ENCODE measurements around the gene OGG1. TPM values are rescaled to one million over a fixed set of nuclear protein-coding genes. Genes with fewer than 3 reads are reported as not detected.
A peak's percentile ranks its signal among the peaks of the same experiment; 100 is the strongest.

The OGG1 gene
- total and polyA plus RNA-seq, 4 experiments from 2014 or later = 29.2 to 46.9 (median 35.9) TPM

DNA sequence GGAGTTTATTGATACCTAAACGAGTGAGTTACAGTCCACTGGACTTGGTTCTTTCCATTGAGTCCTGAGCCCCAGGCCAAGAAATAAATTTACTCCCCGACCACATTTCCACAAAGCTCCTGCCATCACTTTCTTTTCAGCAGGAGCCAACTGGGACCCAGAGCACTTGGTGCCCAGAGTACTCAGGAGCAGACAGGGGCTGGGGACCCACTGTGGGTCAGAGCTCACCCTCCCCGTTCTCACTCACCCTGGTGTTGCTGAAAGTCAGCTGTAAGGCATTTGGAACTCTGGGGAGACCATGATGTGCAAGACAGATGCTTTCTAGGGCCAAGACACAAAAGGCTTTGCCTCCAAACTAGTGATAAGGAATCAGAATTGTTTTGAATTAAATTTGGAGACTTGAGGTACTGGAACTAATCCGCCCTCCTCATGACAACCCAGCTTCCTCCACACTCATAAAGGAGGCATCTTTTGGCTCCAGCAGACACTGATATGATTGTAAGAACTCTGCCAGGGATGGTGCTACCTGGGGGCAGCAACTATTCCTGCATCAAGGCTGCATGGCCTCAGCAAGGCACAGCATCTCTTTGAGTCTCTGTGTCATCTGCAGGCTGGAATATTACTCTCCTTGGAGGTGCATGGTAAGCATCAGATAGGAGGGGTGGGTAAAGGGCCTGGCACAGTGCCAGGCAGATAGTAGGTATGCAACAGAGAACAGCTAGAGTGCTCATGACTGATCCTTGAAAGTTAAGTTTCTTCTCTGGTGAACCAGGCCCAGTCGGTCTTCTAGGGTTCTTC is 27.3 kb downstream of the OGG1 start:
- Histone ChIP-seq H3K36me3 (ENCODE audit: insufficient read depth, low read length) (peaks cover 2% of the 10 kb centered on the region), H3K27ac (ENCODE audit: low read depth, low read length) (no peak overlapping the region), H3K9me3 (ENCODE audit: control insufficient read depth in 1 of 2, low read length in 2 of 2) (no peaks in the 10 kb centered on the region), H3K27me3 (ENCODE audit: insufficient read depth, low read length) (no peaks in the 10 kb centered on the region), H3K4me1 (ENCODE audit: insufficient read depth, low read length) (peaks cover 45% of the 10 kb centered on the region), H3K4me3 (ENCODE audit: low read length in 2 of 2) (no peak overlapping the region)
- CTCF ChIA-PET (ENCODE audit: partially characterized antibody) = interaction anchor here (1.1 kb wide), 1 partner anchor 155 kb away, joined by 3 read pairs; no protein-coding TSS in a partner anchor
- intact Hi-C loops (cut with micrococcal nuclease) = no loop called here
- Mint-ChIP-seq H3K27ac (peak overlapping the region in 2 of 7 donors; percentile 36 to 75), H3K4me1 (peaks cover 33 to 47% (median 41%) of the 10 kb centered on the region in 4 donors), H3K27me3 (no peaks in the 10 kb centered on the region), H3K9me3 (no peaks in the 10 kb centered on the region), H3K36me3 (peaks cover 5 to 6% of the 10 kb centered on the region in 2 donors), H3K4me3 (no peak overlapping the region)
- DNase-seq = no peak
- POLR2A ChIA-PET (ENCODE audit: partially characterized antibody) = interaction anchor here (1.0 to 2.8 kb wide), 3 partner anchors 8 to 32 kb away, joined by 3 to 9 read pairs (median 6); partner anchors contain the start of genes ARPC4 and CAMK1

DNA sequence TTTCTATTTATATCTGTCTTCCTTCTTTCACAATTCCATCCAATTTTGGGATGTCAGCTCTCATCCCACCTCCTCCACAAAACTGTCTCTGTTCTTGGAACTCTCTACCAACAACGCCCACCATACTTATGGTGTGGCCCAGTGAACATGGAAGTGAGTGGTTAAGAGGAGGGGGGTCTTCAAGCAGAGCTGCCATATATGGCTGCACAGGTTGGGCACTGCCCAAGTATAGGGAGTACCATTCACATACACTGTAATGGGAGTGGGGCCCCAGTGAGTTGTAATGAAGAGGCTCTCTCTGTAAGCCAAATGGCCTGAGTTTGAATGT is 27.9 kb downstream of the OGG1 start:
- Mint-ChIP-seq H3K4me1 (peaks cover 36 to 53% (median 45%) of the 10 kb centered on the region in 4 donors), H3K27ac (peak overlapping the region in 2 of 7 donors; percentile 36 to 75), H3K4me3 (no peak overlapping the region), H3K27me3 (no peaks in the 10 kb centered on the region), H3K36me3 (peaks cover 9 to 11% of the 10 kb centered on the region in 2 donors), H3K9me3 (no peaks in the 10 kb centered on the region)
- Histone ChIP-seq H3K36me3 (ENCODE audit: insufficient read depth, low read length) (peaks cover 8% of the 10 kb centered on the region), H3K9me3 (ENCODE audit: control insufficient read depth in 1 of 2, low read length in 2 of 2) (no peaks in the 10 kb centered on the region), H3K4me1 (ENCODE audit: insufficient read depth, low read length) (peaks cover 45% of the 10 kb centered on the region), H3K27me3 (ENCODE audit: insufficient read depth, low read length) (no peaks in the 10 kb centered on the region), H3K27ac (ENCODE audit: low read depth, low read length) (no peak overlapping the region), H3K4me3 (ENCODE audit: low read length in 2 of 2) (no peak overlapping the region)
- ChIA-PET CTCF (ENCODE audit: partially characterized antibody) (interaction anchor here (1.1 kb wide), 1 partner anchor 154 kb away, joined by 3 read pairs; no protein-coding TSS in a partner anchor), POLR2A (ENCODE audit: partially characterized antibody) (interaction anchor here (0.6 to 2.8 kb wide), 4 partner anchors 8 to 31 kb away, joined by 3 to 9 read pairs (median 4); partner anchors contain the start of genes ARPC4, CAMK1 and OGG1)
- no peak for DNase-seq
- intact Hi-C loops (cut with micrococcal nuclease) = no loop called here

- no peak overlapping the region for H3K27ac ChIP-seq (ENCODE audit: low read depth, low read length)
- H3K4me1 ChIP-seq (ENCODE audit: insufficient read depth, low read length) = peaks cover 45% of the 10 kb centered on the region
- H3K9me3 Mint-ChIP-seq = no peaks in the 10 kb centered on the region
- CTCF ChIA-PET (ENCODE audit: partially characterized antibody) = interaction anchor here (1.1 kb wide), 1 partner anchor 154 kb away, joined by 3 read pairs; no protein-coding TSS in a partner anchor
- no peaks in the 10 kb centered on the region for H3K27me3 ChIP-seq (ENCODE audit: insufficient read depth, low read length)
- H3K4me3 Mint-ChIP-seq = peak overlapping the region in 4 of 8 donors; percentile 7 to 40 (median 25)
- H3K4me1 Mint-ChIP-seq = peaks cover 40 to 57% (median 48%) of the 10 kb centered on the region in 4 donors
- no peak overlapping the region for H3K4me3 ChIP-seq (ENCODE audit: low read length in 2 of 2)
- POLR2A ChIA-PET (ENCODE audit: partially characterized antibody) = interaction anchor here (0.6 to 2.8 kb wide), 4 partner anchors 9 to 31 kb away, joined by 3 to 9 read pairs (median 4); partner anchors contain the start of genes ARPC4, CAMK1 and OGG1
- intact Hi-C loops (cut with micrococcal nuclease) = no loop called here
- DNase-seq = no peak
- H3K27ac Mint-ChIP-seq = peak overlapping the region in 4 of 7 donors; percentile 31 to 90 (median 77)
- H3K36me3 Mint-ChIP-seq = peaks cover 13 to 17% of the 10 kb centered on the region in 2 donors
- H3K9me3 ChIP-seq (ENCODE audit: control insufficient read depth in 1 of 2, low read length in 2 of 2) = no peaks in the 10 kb centered on the region
- no peaks in the 10 kb centered on the region for H3K27me3 Mint-ChIP-seq
- H3K36me3 ChIP-seq (ENCODE audit: insufficient read depth, low read length) = peaks cover 8% of the 10 kb centered on the region
Measured at GRCh38 chr3:9778143-9779074, 28.7 kb downstream of the OGG1 start.

DNA sequence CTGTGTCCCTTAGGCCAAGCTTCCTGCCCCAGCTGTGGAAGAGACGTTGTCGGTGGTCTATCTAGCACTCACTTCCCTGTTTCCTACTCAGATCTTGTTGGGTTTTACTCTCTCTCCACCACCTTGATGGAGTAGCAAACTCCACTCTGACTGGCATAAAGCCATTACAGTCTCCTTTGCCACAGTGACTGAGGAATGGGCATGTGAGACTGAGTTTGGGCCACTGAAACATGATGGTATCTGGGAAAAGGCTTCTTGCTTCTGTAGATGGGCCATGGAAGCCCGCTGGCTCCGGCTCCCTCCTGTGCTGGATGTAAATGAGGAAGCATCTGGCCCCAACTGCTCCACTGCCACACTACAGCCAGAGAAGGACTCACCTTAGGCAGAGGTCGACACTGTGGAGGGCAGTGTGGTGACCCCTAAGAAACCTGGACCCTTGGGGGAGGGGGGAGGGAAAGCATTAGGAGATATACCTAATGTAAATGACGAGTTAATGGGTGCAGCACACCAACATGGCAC is 29.4 kb downstream of the OGG1 start:
- peak overlapping the region; percentile 75 to 90 (median 89) for H3K27ac Mint-ChIP-seq
- H3K27ac ChIP-seq (ENCODE audit: low read depth, low read length) = peak overlapping the region; percentile 50
- H3K4me3 Mint-ChIP-seq = peak overlapping the region in 7 of 8 donors; percentile 39 to 77 (median 69)
- peaks cover 13 to 20% of the 10 kb centered on the region in 2 donors for H3K36me3 Mint-ChIP-seq
- H3K27me3 Mint-ChIP-seq = no peaks in the 10 kb centered on the region
- H3K9me3 ChIP-seq (ENCODE audit: control insufficient read depth in 1 of 2, low read length in 2 of 2) = no peaks in the 10 kb centered on the region
- no peaks in the 10 kb centered on the region for H3K27me3 ChIP-seq (ENCODE audit: insufficient read depth, low read length)
- no peak overlapping the region for H3K4me3 ChIP-seq (ENCODE audit: low read length in 2 of 2)
- H3K9me3 Mint-ChIP-seq = no peaks in the 10 kb centered on the region
- POLR2A ChIA-PET (ENCODE audit: partially characterized antibody) = interaction anchor here (1.4 to 2.8 kb wide), 2 partner anchors 14 to 154 kb away, joined by 5 to 9 read pairs; partner anchors contain the start of genes ARPC4 and CRELD1
- DNase-seq = no peak
- H3K36me3 ChIP-seq (ENCODE audit: insufficient read depth, low read length) = peaks cover 13% of the 10 kb centered on the region
- peaks cover 40 to 57% (median 48%) of the 10 kb centered on the region in 4 donors for H3K4me1 Mint-ChIP-seq
- H3K4me1 ChIP-seq (ENCODE audit: insufficient read depth, low read length) = peaks cover 45% of the 10 kb centered on the region
- intact Hi-C loops (cut with micrococcal nuclease) = no loop called here
- CTCF ChIA-PET (ENCODE audit: partially characterized antibody) = no interaction called here

- Histone ChIP-seq H3K27ac (ENCODE audit: low read depth, low read length) (peak overlapping the region; percentile 50), H3K27me3 (ENCODE audit: insufficient read depth, low read length) (no peaks in the 10 kb centered on the region), H3K4me1 (ENCODE audit: insufficient read depth, low read length) (peaks cover 45% of the 10 kb centered on the region), H3K36me3 (ENCODE audit: insufficient read depth, low read length) (peaks cover 14% of the 10 kb centered on the region), H3K4me3 (ENCODE audit: low read length in 2 of 2) (peak overlapping the region in 1 of 2 donors; percentile 2), H3K9me3 (ENCODE audit: control insufficient read depth in 1 of 2, low read length in 2 of 2) (no peaks in the 10 kb centered on the region)
- Mint-ChIP-seq H3K4me1 (peaks cover 40 to 57% (median 48%) of the 10 kb centered on the region in 4 donors), H3K27me3 (no peaks in the 10 kb centered on the region), H3K27ac (peak overlapping the region; percentile 73 to 90 (median 89)), H3K9me3 (no peaks in the 10 kb centered on the region), H3K4me3 (peak overlapping the region in 7 of 8 donors; percentile 39 to 77 (median 69)), H3K36me3 (peaks cover 15 to 27% of the 10 kb centered on the region in 2 donors)
- POLR2A ChIA-PET (ENCODE audit: partially characterized antibody) = interaction anchor here (0.6 to 2.8 kb wide), 6 partner anchors 13 to 153 kb away, joined by 3 to 11 read pairs (median 6); partner anchors contain the start of genes ARPC4, BRPF1, CRELD1 and TADA3
- CTCF ChIA-PET (ENCODE audit: partially characterized antibody) = interaction anchor here (1.3 to 1.5 kb wide), 2 partner anchors 13 to 34 kb away, joined by 3 read pairs; partner anchors contain the start of genes ARPC4 and TADA3
- DNase-seq = peak in 4 of 5 donors; percentile 19 to 50 (median 36)
- intact Hi-C loops (cut with micrococcal nuclease) = loop anchor here (5.0 kb wide), 1 partner anchor 957 kb away; no protein-coding TSS in a partner anchor
Measured at GRCh38 chr3:9779721-9780457, 30.1 kb downstream of the OGG1 start.

- Histone ChIP-seq H3K27me3 (ENCODE audit: insufficient read depth, low read length) (no peaks in the 10 kb centered on the region), H3K36me3 (ENCODE audit: insufficient read depth, low read length) (peaks cover 14% of the 10 kb centered on the region), H3K27ac (ENCODE audit: low read depth, low read length) (peak overlapping the region; percentile 50), H3K4me1 (ENCODE audit: insufficient read depth, low read length) (peaks cover 45% of the 10 kb centered on the region), H3K4me3 (ENCODE audit: low read length in 2 of 2) (no peak overlapping the region), H3K9me3 (ENCODE audit: control insufficient read depth in 1 of 2, low read length in 2 of 2) (no peaks in the 10 kb centered on the region)
- Mint-ChIP-seq H3K27me3 (no peaks in the 10 kb centered on the region), H3K36me3 (peaks cover 20 to 31% of the 10 kb centered on the region in 2 donors), H3K27ac (peak overlapping the region; percentile 73 to 90 (median 89)), H3K4me1 (peaks cover 40 to 57% (median 48%) of the 10 kb centered on the region in 4 donors), H3K4me3 (peak overlapping the region; percentile 17 to 77 (median 54)), H3K9me3 (no peaks in the 10 kb centered on the region)
- intact Hi-C loops (cut with micrococcal nuclease) = loop anchor here (5.0 kb wide), 1 partner anchor 957 kb away; no protein-coding TSS in a partner anchor
- DNase-seq = no peak
- CTCF ChIA-PET (ENCODE audit: partially characterized antibody) = interaction anchor here (1.1 to 1.9 kb wide), 4 partner anchors 9 to 152 kb away, joined by 3 to 8 read pairs (median 3); partner anchors contain the start of genes ARPC4 and TADA3
- POLR2A ChIA-PET (ENCODE audit: partially characterized antibody) = interaction anchor here (0.6 to 2.3 kb wide), 6 partner anchors 12 to 153 kb away, joined by 3 to 11 read pairs (median 4); partner anchors contain the start of genes ARPC4, BRPF1, CRELD1 and TADA3
Measured at GRCh38 chr3:9780458-9780812, 30.7 kb downstream of the OGG1 start.
